GM19455 (cell line): ENCODE results near the gene GMPS.
"Not testable (repeated sequence)": the region's sequence is repeated elsewhere in the genome, so short reads cannot be mapped to it uniquely, and the experiment has no call there.

ENCODE experiments used
- ATAC-seq: cut with Tn5 transposase; IDR thresholded peaks from one replicate; pipeline ENCODE4 v1.9.1; 2021; ENCODE audit not compliant: unreplicated experiment

Gene GMPS

GRCh38 chr3:155870133-155870944 is at the start of gene GMPS:
Gene GMPS (plus strand): TSS chr3:155870650. CDS start chr3:155870871, 221 bp downstream.
- peak; percentile 86 for ATAC-seq

DNA sequence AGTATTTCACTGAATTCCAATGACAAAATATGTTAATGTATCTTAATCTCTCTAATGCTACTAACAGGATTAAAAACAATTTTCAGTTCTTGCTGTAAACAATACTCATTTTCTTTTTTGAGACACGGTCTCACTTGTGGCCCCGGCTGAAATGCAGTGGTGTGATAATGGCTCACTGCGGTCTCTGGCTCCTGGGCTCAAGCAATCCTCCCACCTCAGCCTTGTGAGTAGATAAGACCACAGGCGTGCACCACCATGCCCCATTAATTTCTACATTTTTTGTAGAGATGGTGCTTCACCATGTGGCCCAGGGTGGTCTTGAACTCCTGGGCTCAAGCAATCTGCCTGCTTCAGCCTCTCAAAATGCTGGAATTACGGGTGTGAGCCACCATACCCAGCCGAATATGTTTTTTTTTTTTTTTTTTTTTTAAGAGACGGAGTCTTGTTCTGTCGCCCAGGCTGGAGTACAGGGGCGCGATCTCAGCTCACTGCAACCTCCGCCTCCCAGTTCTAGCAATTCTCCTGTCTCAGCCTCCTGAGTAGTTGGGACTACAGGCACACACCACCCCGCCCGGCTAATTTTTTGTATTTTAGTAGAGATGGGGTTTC is 41.9 kb upstream of the GMPS start:
- not testable (repeated sequence) for ATAC-seq

- ATAC-seq = no peak
Measured at GRCh38 chr3:155835341-155836071, 34.9 kb upstream of the GMPS start.

DNA sequence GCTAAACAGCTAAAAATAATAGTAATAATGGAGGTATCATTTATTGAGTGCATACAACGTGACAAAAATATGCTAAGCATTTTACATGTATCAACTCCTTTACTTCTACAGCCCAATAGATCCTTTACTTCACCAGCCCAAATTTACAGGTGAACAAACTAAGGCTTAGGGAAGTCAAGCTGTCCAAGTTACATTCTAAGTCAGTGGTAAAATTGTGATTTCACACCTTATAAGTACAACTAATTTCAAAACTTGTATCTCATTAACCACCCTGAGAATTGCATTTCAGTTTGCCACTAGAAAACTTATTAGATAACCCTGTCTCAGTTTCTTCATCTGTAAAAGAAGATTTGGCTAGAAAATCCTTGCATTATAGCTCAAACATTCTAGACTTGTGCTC is 26.9 kb upstream of the GMPS start:
- ATAC-seq = no peak

- ATAC-seq = no peak
Measured at GRCh38 chr3:155846119-155846518, 24.3 kb upstream of the GMPS start.

- no peak for ATAC-seq
Measured at GRCh38 chr3:155847993-155848392, 22.5 kb upstream of the GMPS start.

- ATAC-seq = not testable (repeated sequence)
Measured at GRCh38 chr3:155849404-155849803, 21.0 kb upstream of the GMPS start.

- ATAC-seq = no peak
Measured at GRCh38 chr3:155852341-155852740, 18.1 kb upstream of the GMPS start.

DNA sequence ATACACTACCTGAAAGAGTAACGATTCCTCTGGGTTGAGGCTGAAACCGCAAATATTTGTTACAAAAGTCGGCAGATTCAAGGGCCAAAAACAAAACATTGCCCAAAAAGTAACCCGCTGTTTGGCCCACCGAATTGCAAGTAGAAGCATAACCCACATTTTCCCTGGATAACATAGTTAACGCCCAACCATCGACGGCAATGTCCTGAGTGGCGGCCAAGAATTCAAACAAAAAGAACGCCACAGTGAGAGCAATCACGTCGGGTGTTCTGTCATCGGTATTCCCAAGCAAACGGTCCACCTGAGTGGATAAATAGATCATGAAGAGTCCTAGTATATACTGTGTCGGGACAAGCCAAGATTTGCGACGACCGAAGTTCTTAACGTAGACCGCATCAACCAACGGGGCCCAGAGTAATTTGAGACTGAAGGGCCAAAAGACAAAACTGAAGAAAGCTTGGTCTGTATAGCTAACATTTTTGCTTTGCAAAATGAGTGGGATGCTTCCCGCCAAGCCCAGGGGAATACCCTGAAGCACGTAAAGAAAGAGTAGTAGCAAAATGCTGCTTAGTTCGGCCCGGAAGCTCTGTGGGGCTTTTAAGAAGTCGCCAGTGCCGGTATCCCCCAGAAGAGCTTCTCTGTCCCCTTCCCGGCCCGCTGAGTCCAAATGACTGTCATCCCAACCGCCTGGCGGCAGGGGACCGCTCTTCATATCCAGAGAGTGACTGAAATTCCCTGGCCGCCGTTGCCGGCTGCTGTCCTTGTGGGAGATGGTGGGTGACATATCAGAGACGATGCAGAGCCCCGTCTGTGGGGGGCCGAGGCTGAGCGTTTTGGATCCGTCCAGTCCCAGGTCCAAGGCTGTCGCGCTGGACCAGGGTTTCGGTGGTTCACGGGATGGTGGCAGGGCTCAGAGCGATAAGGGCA is 17.0 kb upstream of the GMPS start:
- peak; percentile 12 for ATAC-seq

- ATAC-seq = peak; percentile 95
Measured at GRCh38 chr3:155854141-155854940, 16.1 kb upstream of the GMPS start, which contains the start of gene SLC33A1. Gene SLC33A1 (minus strand): TSS chr3:155854427. CDS start chr3:155853997, 430 bp downstream.

- ATAC-seq = peak; percentile 52
Measured at GRCh38 chr3:155859859-155860258, 10.6 kb upstream of the GMPS start.

DNA sequence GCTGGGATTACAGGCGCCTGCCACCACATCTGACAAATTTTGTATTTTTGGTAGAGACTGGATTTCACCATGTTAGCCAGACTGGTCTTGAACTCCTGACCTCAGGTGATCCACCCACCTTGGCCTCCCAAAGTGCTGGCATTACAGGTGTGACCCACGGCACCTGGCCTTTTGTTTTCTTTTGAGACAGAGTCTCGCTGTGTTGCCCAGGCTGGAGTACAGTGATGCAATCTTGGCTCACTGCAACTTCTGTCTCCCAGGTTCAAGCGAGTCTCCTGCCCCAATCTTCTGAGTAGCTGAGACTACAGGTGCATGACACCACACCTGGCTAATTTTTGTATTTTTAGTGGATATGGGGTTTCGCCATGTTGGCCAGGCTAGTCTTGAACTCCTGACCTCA is 10.0 kb upstream of the GMPS start:
- ATAC-seq = not testable (repeated sequence)

DNA sequence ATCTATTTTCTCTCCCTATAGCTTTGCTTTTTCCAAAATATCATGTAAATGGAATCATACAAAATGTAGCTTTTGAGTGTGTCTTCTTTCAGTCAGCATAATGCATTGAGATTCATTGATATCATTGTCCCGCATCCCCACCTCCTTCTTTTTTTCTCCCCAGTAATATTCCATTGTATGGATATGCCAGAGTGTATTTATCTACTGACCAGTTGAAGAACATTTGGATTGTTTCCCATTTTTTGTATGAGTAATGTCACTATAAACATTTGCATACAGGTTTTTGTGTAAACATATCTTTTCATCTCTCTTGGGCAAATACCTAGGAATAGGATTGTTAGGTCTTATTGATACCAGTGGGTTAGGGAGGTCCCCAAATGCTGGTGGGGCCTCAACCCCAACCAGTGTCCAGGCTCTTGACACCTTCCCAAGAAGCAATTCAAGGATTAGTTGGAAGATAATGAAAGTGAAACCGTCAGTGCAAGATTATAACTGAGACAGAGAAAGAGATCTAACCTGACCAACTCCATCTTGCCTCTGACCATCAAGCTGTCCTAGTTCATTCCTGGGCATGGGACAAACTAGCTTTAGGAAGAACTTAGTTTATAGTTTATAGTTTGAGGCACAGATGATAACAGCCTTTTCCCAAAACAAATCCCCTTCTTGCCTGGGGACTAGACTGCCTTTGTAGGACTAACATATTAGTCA is 8.8 kb upstream of the GMPS start:
- ATAC-seq = no peak

DNA sequence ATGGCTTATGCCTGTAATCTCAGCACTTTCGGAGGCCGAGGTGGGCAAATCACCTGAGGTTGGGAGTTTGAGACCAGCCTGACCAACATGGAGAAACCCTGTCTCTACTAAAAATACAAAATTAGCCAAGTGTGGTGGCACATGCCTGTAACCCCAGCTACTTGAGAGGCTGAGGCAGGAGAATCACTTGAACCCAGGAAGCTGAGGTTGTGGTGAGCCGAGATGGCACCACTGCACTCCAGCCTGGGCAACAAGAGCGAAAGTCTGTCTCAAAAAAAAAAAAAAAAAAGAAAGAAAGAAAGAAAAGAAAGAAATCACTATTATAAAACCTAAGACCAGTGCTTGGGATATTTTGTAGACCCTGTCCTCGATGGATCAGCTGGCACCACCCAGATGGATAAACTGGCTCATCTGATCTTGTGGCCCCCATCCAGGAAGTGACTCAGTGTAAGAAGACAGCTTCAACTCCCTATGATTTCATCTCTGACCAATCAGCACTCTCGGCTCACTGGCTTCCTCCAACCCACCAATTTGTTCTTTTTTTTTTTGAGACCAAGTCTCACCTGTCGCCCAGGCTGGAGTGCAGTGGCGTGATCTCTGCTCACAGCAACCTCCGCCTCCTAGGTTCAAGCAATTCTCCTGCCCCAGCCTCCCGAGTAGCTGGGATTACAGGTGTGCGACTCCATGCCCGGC is 8.0 kb upstream of the GMPS start:
- ATAC-seq = not testable (repeated sequence)

GRCh38 chr3:155863072-155863784 is 7.2 kb upstream of the GMPS start:
- no peak for ATAC-seq

- ATAC-seq = no peak
Measured at GRCh38 chr3:155869691-155870090, 759 bp upstream of the GMPS start.

DNA sequence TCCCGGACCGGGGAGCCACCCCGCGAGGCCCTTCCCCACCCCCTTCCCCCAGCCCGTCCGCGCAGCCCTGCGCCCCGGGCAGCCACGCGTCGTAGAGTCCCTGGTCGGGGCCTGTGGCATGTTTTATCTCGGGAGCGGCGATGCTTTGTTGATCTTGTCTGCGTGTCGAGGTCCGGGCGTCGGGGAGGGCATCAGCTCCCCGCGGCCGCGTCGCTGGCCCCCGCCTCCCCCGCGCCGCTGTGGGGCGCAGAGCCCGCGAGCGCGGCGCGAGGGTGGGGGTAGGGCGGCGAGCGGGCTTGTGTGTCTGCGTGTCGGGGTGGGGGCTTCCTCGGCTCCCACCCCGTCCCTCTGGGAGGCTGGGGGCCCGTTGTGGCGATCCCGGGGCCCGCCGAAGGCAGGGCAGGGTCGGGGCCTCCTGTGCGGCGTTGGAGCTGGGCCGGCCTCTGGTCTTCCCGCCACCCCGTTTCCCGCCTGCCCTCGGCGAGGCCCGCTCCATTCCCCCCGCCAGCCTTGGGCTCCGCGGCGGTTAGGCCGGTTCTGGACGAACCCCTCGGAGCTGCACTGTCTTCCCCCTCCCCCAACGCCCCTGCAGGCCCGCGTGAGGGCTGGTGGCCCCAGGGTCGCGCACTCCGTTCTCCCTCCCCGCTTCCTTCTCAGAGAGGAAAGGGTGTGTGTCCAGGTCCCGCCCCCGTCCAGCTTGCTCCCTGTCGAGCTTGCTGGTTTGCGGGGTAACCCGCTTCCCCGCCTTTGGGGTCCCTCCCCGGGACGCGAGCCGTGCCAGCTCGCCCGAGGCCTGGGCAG is 695 bp downstream of the GMPS start:
- peak; percentile 36 for ATAC-seq
